Breast epithelium (tissue), 4 donors: ENCODE measurements around the gene CTDSPL. TPM values are rescaled to one million over a fixed set of nuclear protein-coding genes. Genes with fewer than 3 reads are reported as not detected.
A peak's percentile ranks its signal among the peaks of the same experiment; 100 is the strongest.

Experiments used
- DNase-seq, 2 donors: peaks; one replicate each; pipeline ENCODE4 v3.0.0-alpha.2; 2019; ENCODE audit warnings: low spot score in 2 of 2
- H3K27ac ChIP-seq, 2 donors: fragments of 200-600 bp; sonication (generic) in 1 of 2; one replicate each; pipeline ENCODE4 v1.5.1; 2016 to 2019; ENCODE audit warnings: mild to moderate bottlenecking in 1 of 2
- H3K27me3 ChIP-seq, 2 donors: fragments of 200-600 bp; sonication (generic) in 1 of 2; one replicate each; pipeline versions ENCODE4 v1.5.1 to v1.6.0; 2017 to 2019; ENCODE audit warnings: control low read depth in 1 of 2, mild to moderate bottlenecking in 1 of 2
- H3K36me3 ChIP-seq: fragments of 200-600 bp; one replicate; pipeline ENCODE4 v1.5.1; 2019
- H3K4me1 ChIP-seq, 2 donors: fragments of 200-600 bp; sonication (generic); one replicate each; pipeline ENCODE4 v1.5.1; 2016 to 2019; ENCODE audit warnings: control low read depth in 1 of 2
- H3K4me3 ChIP-seq, 3 donors: fragments of 200-600 bp; sonication (generic); 1 replicate in 2 of 3; 2 replicates in 1 of 3; pipeline ENCODE4 v1.5.1; 2016 to 2019; ENCODE audit warnings: mild to moderate bottlenecking in 3 of 3, moderate library complexity in 2 of 3
- H3K9me3 ChIP-seq, 2 donors: fragments of 200-600 bp; sonication (generic) in 1 of 2; one replicate each; pipeline ENCODE4 v1.5.1; 2016 to 2019; ENCODE audit warnings: control low read depth in 1 of 2
- CTCF ChIP-seq, 3 donors: fragments of 450-650 bp; IDR thresholded peaks; one replicate each; pipeline ENCODE4 v1.5.1; 2016 to 2017; ENCODE audit warnings: antibody characterized with exemption in 3 of 3, mild to moderate bottlenecking in 3 of 3, moderate library complexity in 3 of 3
- POLR2A ChIP-seq: fragments of 450-650 bp; IDR thresholded peaks from one replicate; pipeline ENCODE4 v1.6.1; 2016; ENCODE audit warnings: antibody characterized with exemption, mild to moderate bottlenecking, moderate library complexity
- POLR2AphosphoS5 ChIP-seq, 3 donors: sonication (generic); formaldehyde crosslinking; IDR thresholded peaks; one replicate each; pipeline ENCODE4 v1.6.1; 2017; ENCODE audit warnings: antibody characterized with exemption in 3 of 3
- intact Hi-C: fragments of 100-400 bp; cut with DNase I; formaldehyde crosslinking; loops from one replicate; pipeline ENCODE4 v1.15.1; 2023; ENCODE audit warnings: low total_unique reads
- total RNA-seq, 3 donors: library from RNA; depleted of rRNA; stranded (reverse); fragments of >200 nt; gene quantifications; one replicate each; pipeline ENCODE4 v1.1.0, GENCODE V29; 2016

CTDSPL gene
- total RNA-seq, 3 donors from 2014 or later, result 40.0 to 80.8 (median 63.1) TPM

GRCh38 chr3:38008971-38009580, 147.4 kb downstream of the CTDSPL start:
- no peak for TF ChIP-seq CTCF (IDR thresholded peaks at IDR 0.05)
- TF ChIP-seq POLR2A, result no peak
- TF ChIP-seq POLR2AphosphoS5 (IDR thresholded peaks at IDR 0.05), result no peak
- intact Hi-C loops, result no loop called here

GRCh38 chr3:38009807-38010591, 148.3 kb downstream of the CTDSPL start:
- peak overlapping the region in 1 of 2 donors; percentile 2 for H3K27ac ChIP-seq
- intact Hi-C loops, result no loop called here
- no peak overlapping the region for H3K4me3 ChIP-seq
- DNase-seq, result no peak
- peaks cover 3 to 9% of the 10 kb centered on the region in 2 donors for H3K4me1 ChIP-seq
- H3K27me3 ChIP-seq, result no peaks in the 10 kb centered on the region
- H3K9me3 ChIP-seq, result no peaks in the 10 kb centered on the region
- peaks cover 3% of the 10 kb centered on the region for H3K36me3 ChIP-seq
- TF ChIP-seq POLR2A (no peak), CTCF (IDR thresholded peaks at IDR 0.05) (no peak), POLR2AphosphoS5 (IDR thresholded peaks at IDR 0.05) (no peak)

More at GRCh38 chr3:38008971-38009580, 147.4 kb downstream of the CTDSPL start:
- DNase-seq, result no peak
- H3K27ac ChIP-seq, result no peak overlapping the region
- H3K27me3 ChIP-seq, result no peaks in the 10 kb centered on the region
- H3K9me3 ChIP-seq, result no peaks in the 10 kb centered on the region
- H3K36me3 ChIP-seq, result no peaks in the 10 kb centered on the region
- peaks cover 3 to 18% of the 10 kb centered on the region in 2 donors for H3K4me1 ChIP-seq
- no peak overlapping the region for H3K4me3 ChIP-seq

- no peaks in the 10 kb centered on the region for H3K27me3 ChIP-seq
- H3K4me1 ChIP-seq, result no peaks in the 10 kb centered on the region
- TF ChIP-seq CTCF (IDR thresholded peaks at IDR 0.05) (no peak), POLR2AphosphoS5 (IDR thresholded peaks at IDR 0.05) (no peak), POLR2A (no peak)
- H3K36me3 ChIP-seq, result peaks cover 8% of the 10 kb centered on the region
- peaks cover 0 to 3% of the 10 kb centered on the region in 2 donors for H3K9me3 ChIP-seq
- intact Hi-C loops, result no loop called here
- H3K27ac ChIP-seq, result no peak overlapping the region
- DNase-seq, result no peak
- H3K4me3 ChIP-seq, result no peak overlapping the region
Observed at GRCh38 chr3:38011111-38011510, 149.4 kb downstream of the CTDSPL start.

GRCh38 chr3:38015485-38015884, 153.8 kb downstream of the CTDSPL start:
- Histone ChIP-seq H3K9me3 (peaks cover 0 to 11% of the 10 kb centered on the region in 2 donors), H3K4me1 (no peaks in the 10 kb centered on the region), H3K36me3 (peaks cover 19% of the 10 kb centered on the region), H3K4me3 (no peak overlapping the region), H3K27ac (no peak overlapping the region), H3K27me3 (no peaks in the 10 kb centered on the region)
- TF ChIP-seq POLR2A (no peak), CTCF (IDR thresholded peaks at IDR 0.05) (no peak), POLR2AphosphoS5 (IDR thresholded peaks at IDR 0.05) (no peak)
- DNase-seq, result no peak
- intact Hi-C loops, result no loop called here

- intact Hi-C loops, result no loop called here
- H3K9me3 ChIP-seq, result peaks cover 0 to 11% of the 10 kb centered on the region in 2 donors
- H3K4me1 ChIP-seq, result no peaks in the 10 kb centered on the region
- no peak for DNase-seq
- H3K27me3 ChIP-seq, result no peaks in the 10 kb centered on the region
- H3K36me3 ChIP-seq, result peaks cover 19% of the 10 kb centered on the region
- TF ChIP-seq POLR2A (no peak), CTCF (IDR thresholded peaks at IDR 0.05) (no peak), POLR2AphosphoS5 (IDR thresholded peaks at IDR 0.05) (no peak)
- no peak overlapping the region for H3K4me3 ChIP-seq
- H3K27ac ChIP-seq, result no peak overlapping the region
Observed at GRCh38 chr3:38015984-38016383, 154.3 kb downstream of the CTDSPL start.
